NCI-H526 treated with DMSO at 0.1 percent for 48 hours (cell line): ENCODE data around the gene ZNF500.

Experiments used
- DNase-seq: peaks from one replicate; lab custom pipeline; 2025; lab: John Stamatoyannopoulos, UW

ZNF500 gene

GRCh38 chr16:4704913-4705312 is 62.0 kb downstream of the ZNF500 start:
- DNase-seq, result no peak

GRCh38 chr16:4704491-4704890 is 62.5 kb downstream of the ZNF500 start:
- DNase-seq, result no peak

- DNase-seq, result no peak
These were observed 63.1 kb downstream of the ZNF500 start for GRCh38 chr16:4703906-4704305.

- no peak for DNase-seq
These were observed 64.5 kb downstream of the ZNF500 start for GRCh38 chr16:4702466-4702808.

GRCh38 chr16:4701791-4702465 is 65.0 kb downstream of the ZNF500 start:
- DNase-seq, result no peak

- no peak for DNase-seq
These were observed 65.8 kb downstream of the ZNF500 start for GRCh38 chr16:4700997-4701743.

GRCh38 chr16:4700380-4700996 is 66.5 kb downstream of the ZNF500 start:
- DNase-seq, result no peak

GRCh38 chr16:4699046-4699556 is 67.9 kb downstream of the ZNF500 start:
- DNase-seq, result no peak

GRCh38 chr16:4698321-4699045 is 68.5 kb downstream of the ZNF500 start:
- no peak for DNase-seq
